Neural cell (in vitro differentiated cells): ENCODE results near the gene HOXD3. TPM values are rescaled to one million over a fixed set of nuclear protein-coding genes. Genes with fewer than 3 reads are reported as not detected.

Source experiments
- H2AFZ ChIP-seq: fragments of 200-600, 300-800 bp; sonication (generic), shearing (Covaris generic); 2 replicates; pipeline ENCODE4 v1.6.0; 2014; ENCODE audit warnings: low read depth, mild to moderate bottlenecking, antibody characterized with exemption, low read length, moderate library complexity
- H3F3A ChIP-seq: fragments of 200-600 bp; shearing (Covaris generic); 2 replicates; pipeline ENCODE4 v1.6.1; 2016; ENCODE audit warnings: mild to moderate bottlenecking, moderate library complexity, mixed read lengths, antibody characterized with exemption, low read length; ENCODE audit not compliant: insufficient read depth, poor library complexity, severe bottlenecking
- H3K27ac ChIP-seq: fragments of 200-600, 300-800 bp; sonication (generic), shearing (Covaris generic); 2 replicates; pipeline ENCODE4 v1.5.1; 2014; ENCODE audit warnings: mild to moderate bottlenecking, low read length, moderate library complexity
- H3K27me3 ChIP-seq: fragments of 300-800, 200-600 bp; sonication (generic), shearing (Covaris generic); 2 replicates; pipeline ENCODE4 v1.6.0; 2014; ENCODE audit warnings: mild to moderate bottlenecking, low read depth, low read length, moderate library complexity; ENCODE audit not compliant: insufficient read depth
- H3K36me3 ChIP-seq: fragments of 300-800, 200-600 bp; sonication (generic), shearing (Covaris generic); 2 replicates; pipeline ENCODE4 v1.5.1; 2014; ENCODE audit warnings: mild to moderate bottlenecking, antibody characterized with exemption, low read length, moderate library complexity; ENCODE audit not compliant: insufficient read depth
- H3K4me2 ChIP-seq: fragments of 300-800, 200-600 bp; sonication (generic), shearing (Covaris generic); 2 replicates; pipeline ENCODE4 v1.6.0; 2014; ENCODE audit warnings: mild to moderate bottlenecking, low read length
- H3K4me3 ChIP-seq: fragments of 300-800, 200-600 bp; sonication (generic), shearing (Covaris generic); 2 replicates; pipeline ENCODE4 v1.5.1; 2014; ENCODE audit warnings: mild to moderate bottlenecking, low read length, moderate library complexity
- H3K79me2 ChIP-seq: fragments of 200-600 bp; shearing (Covaris generic); replicated peaks from 2 replicates; pipeline ENCODE4 v1.6.0; 2014; ENCODE audit warnings: mild to moderate bottlenecking, low read length, moderate library complexity; ENCODE audit not compliant: insufficient read depth
- H3K9ac ChIP-seq: fragments of 300-800, 200-600 bp; sonication (generic), shearing (Covaris generic); 2 replicates; pipeline ENCODE4 v1.6.1; 2016; ENCODE audit warnings: mild to moderate bottlenecking, low read length, mixed read lengths
- H3K9me2 ChIP-seq: fragments of 200-600 bp; shearing (Covaris generic); 2 replicates; pipeline ENCODE4 v1.6.1; 2016; ENCODE audit warnings: mild to moderate bottlenecking, low read length, mixed read lengths; ENCODE audit not compliant: insufficient read depth
- H3K9me3 ChIP-seq: fragments of 200-600, 300-800 bp; sonication (generic), shearing (Covaris generic); 2 replicates; pipeline ENCODE4 v1.6.1; 2016; ENCODE audit warnings: mild to moderate bottlenecking, mixed run types, low read length, moderate library complexity, mixed read lengths
- H4K20me1 ChIP-seq: fragments of 200-600 bp; shearing (Covaris generic); 2 replicates; pipeline ENCODE4 v1.6.1; 2016; ENCODE audit warnings: mild to moderate bottlenecking, mixed run types; ENCODE audit not compliant: insufficient read depth
- CTCF ChIP-seq: fragments of 450-650 bp; IDR thresholded peaks from 2 replicates; pipeline ENCODE4 v1.5.1; 2014; ENCODE audit warnings: antibody characterized with exemption, mild to moderate bottlenecking, moderate library complexity; ENCODE audit not compliant: poor library complexity, severe bottlenecking
- EP300 ChIP-seq: fragments of 450-650 bp; conservative IDR thresholded peaks from 2 replicates; pipeline ENCODE4 v1.6.1; 2014; ENCODE audit warnings: antibody characterized with exemption, mild to moderate bottlenecking, moderate library complexity; ENCODE audit not compliant: poor library complexity, severe bottlenecking
- EZH2 ChIP-seq: fragments of 200-600, 300-800 bp; shearing (Covaris generic), sonication (generic); IDR thresholded peaks from 2 replicates; pipeline ENCODE4 v1.6.1; 2014; ENCODE audit warnings: antibody characterized with exemption, low read length, borderline replicate concordance, mild to moderate bottlenecking; ENCODE audit not compliant: insufficient read depth, poor library complexity, severe bottlenecking
- MXI1 ChIP-seq: fragments of 450-650 bp; conservative IDR thresholded peaks from 2 replicates; pipeline ENCODE4 v1.6.1; 2014; ENCODE audit warnings: antibody characterized with exemption, mild to moderate bottlenecking; ENCODE audit not compliant: poor library complexity, severe bottlenecking
- POLR2AphosphoS5 ChIP-seq: IDR thresholded peaks from 2 replicates; pipeline ENCODE4 v1.6.1; 2012
- RAD21 ChIP-seq: fragments of 450-650 bp; conservative IDR thresholded peaks from 2 replicates; pipeline ENCODE4 v1.6.1; 2014; ENCODE audit warnings: antibody characterized with exemption, mild to moderate bottlenecking, moderate library complexity
- REST ChIP-seq: IDR thresholded peaks from 2 replicates; pipeline ENCODE4 v1.6.1; 2012; ENCODE audit warnings: borderline replicate concordance
- SMC3 ChIP-seq: fragments of 450-650 bp; conservative IDR thresholded peaks from 2 replicates; pipeline ENCODE4 v1.6.1; 2014; ENCODE audit warnings: antibody characterized with exemption, mild to moderate bottlenecking, moderate library complexity; ENCODE audit not compliant: poor library complexity
- TAF1 ChIP-seq: IDR thresholded peaks from 2 replicates; pipeline ENCODE4 v1.6.1; 2012; ENCODE audit warnings: low read depth
- polyA plus RNA-seq: library from polyadenylated mRNA; depleted of rRNA; stranded (reverse); fragments of >200 nt; gene quantifications from 2 replicates; pipeline ENCODE4 v1.2.3, GENCODE V29; 2014

HOXD3 gene
- polyA plus RNA-seq, 1 donor from 2014 or later, result not detected

GRCh38 chr2:176212276-176212675 is 55.2 kb downstream of the HOXD3 start:
- no peaks in the 10 kb centered on the region for H3F3A ChIP-seq
- no peak overlapping the region for H3K4me3 ChIP-seq
- TF ChIP-seq POLR2AphosphoS5 (no peak), EZH2 (no peak), CTCF (no peak), MXI1 (no peak), SMC3 (no peak), RAD21 (no peak), TAF1 (no peak), EP300 (no peak), REST (no peak)
- no peaks in the 10 kb centered on the region for H3K79me2 ChIP-seq
- no peak overlapping the region for H3K4me2 ChIP-seq
- H3K27me3 ChIP-seq, result no peaks in the 10 kb centered on the region
- no peak overlapping the region for H3K27ac ChIP-seq
- H3K36me3 ChIP-seq, result no peaks in the 10 kb centered on the region
- H3K9me2 ChIP-seq, result no peaks in the 10 kb centered on the region
- H3K9me3 ChIP-seq, result no peaks in the 10 kb centered on the region
- no peaks in the 10 kb centered on the region for H4K20me1 ChIP-seq
- no peak overlapping the region for H2AFZ ChIP-seq
- H3K9ac ChIP-seq, result no peak overlapping the region

GRCh38 chr2:176213406-176213805 is 56.3 kb downstream of the HOXD3 start:
- no peaks in the 10 kb centered on the region for H3K9me2 ChIP-seq
- H2AFZ ChIP-seq, result no peak overlapping the region
- no peaks in the 10 kb centered on the region for H3K27me3 ChIP-seq
- no peak overlapping the region for H3K4me2 ChIP-seq
- no peaks in the 10 kb centered on the region for H4K20me1 ChIP-seq
- no peaks in the 10 kb centered on the region for H3K79me2 ChIP-seq
- H3K4me3 ChIP-seq, result no peak overlapping the region
- no peaks in the 10 kb centered on the region for H3K36me3 ChIP-seq
- no peaks in the 10 kb centered on the region for H3K9me3 ChIP-seq
- no peaks in the 10 kb centered on the region for H3F3A ChIP-seq
- TF ChIP-seq RAD21 (no peak), SMC3 (no peak), CTCF (no peak), EZH2 (no peak), EP300 (no peak), TAF1 (no peak), REST (no peak), POLR2AphosphoS5 (no peak), MXI1 (no peak)
- no peak overlapping the region for H3K27ac ChIP-seq
- no peak overlapping the region for H3K9ac ChIP-seq
